H1 (cell line): ENCODE data around the gene UTP14A. TPM values are rescaled to one million over a fixed set of nuclear protein-coding genes. Genes with fewer than 3 reads are reported as not detected.

Experiments
- JUN ChIP-seq: IDR thresholded peaks from 2 replicates; pipeline ENCODE4 v1.6.1; 2011; ENCODE audit warnings: low read depth, mild to moderate bottlenecking, improper control_type of control experiment, low read length
- polyA plus RNA-seq, 7 experiments: library from polyadenylated mRNA; depleted of rRNA in 3 of 7; stranded (reverse) in 5 of 7; unstranded in 2 of 7; fragments of >200 nt in 5 of 7; fragments of 200-250 nt in 2 of 7; gene quantifications; 1 replicate in 5 of 7; 2 replicates in 1 of 7; 4 replicates in 1 of 7; pipeline versions ENCODE4 v1.2.1 to v1.2.3, GENCODE V29; 2011 to 2013; ENCODE audit warnings: missing spikeins in 2 of 7, mixed read lengths in 2 of 7
- total RNA-seq: library from RNA; stranded (reverse); fragmentation: NEBNext Ultra II Directional; extraction: Animal tissue kit (Norgen Biotek cat#: 25700); gene quantifications from 2 replicates; pipeline ENCODE4 v1.2.1, GENCODE V29; 2021
- TF ChIP-seq, protein P1 (sequence below): IDR thresholded peaks from 2 replicates; pipeline ENCODE4 v1.6.1; 2012; ENCODE audit warnings: inconsistent platforms

Gene UTP14A
- total and polyA plus RNA-seq, 2 of the 8 experiments (the other 6 are each of a cell fraction or from before 2014, with no cell fraction given) = 4.5 to 24.0 TPM

DNA sequence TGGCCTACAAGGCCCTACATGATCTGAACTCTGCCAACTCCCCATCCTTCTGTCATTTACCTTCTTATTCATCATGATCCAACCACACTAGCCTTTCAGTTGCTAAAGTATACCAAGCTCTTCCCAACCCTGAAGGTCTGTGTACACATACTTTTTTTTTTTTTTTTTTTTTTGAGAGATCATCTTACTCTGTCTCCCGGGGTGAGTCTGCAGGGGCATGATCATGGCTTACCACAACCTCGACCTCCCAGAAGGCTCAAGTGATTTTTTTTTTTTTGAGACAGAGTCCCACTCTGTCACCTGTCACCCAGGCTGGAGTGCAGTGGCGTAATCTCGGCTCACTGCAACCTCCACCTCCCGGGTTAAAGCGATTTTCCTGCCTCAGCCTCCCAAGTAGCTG, 5.9 kb upstream of the UTP14A start (continued):
- no peak for TF ChIP-seq JUN
- TF ChIP-seq, protein P1, sequence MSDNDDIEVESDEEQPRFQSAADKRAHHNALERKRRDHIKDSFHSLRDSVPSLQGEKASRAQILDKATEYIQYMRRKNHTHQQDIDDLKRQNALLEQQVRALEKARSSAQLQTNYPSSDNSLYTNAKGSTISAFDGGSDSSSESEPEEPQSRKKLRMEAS = no peak
